GM23338 (cell line): Measurements from ENCODE around the gene PEDS1.

ENCODE experiments used
- CTCF ChIP-seq, 2 experiments: fragments of 200-600 bp in 1 of 2; sonication (generic) in 1 of 2; conservative IDR thresholded peaks; 2 replicates each; pipeline versions ENCODE4 v1.5.1 to v1.6.1; 2016 to 2017; ENCODE audit warnings: antibody characterized with exemption in 2 of 2, low read depth in 2 of 2, mild to moderate bottlenecking in 2 of 2, moderate library complexity in 1 of 2
- EZH2 ChIP-seq: fragments of 200-600 bp; sonication (generic); IDR thresholded peaks from one replicate; pipeline ENCODE4 v1.8.0; 2017; ENCODE audit warnings: antibody characterized with exemption, mild to moderate bottlenecking, low read depth; ENCODE audit not compliant: unreplicated experiment
- JUNB ChIP-seq: IDR thresholded peaks from one replicate; pipeline ENCODE4 v1.6.1; 2016; ENCODE audit warnings: antibody characterized with exemption; ENCODE audit not compliant: unreplicated experiment
- POLR2AphosphoS5 ChIP-seq: IDR thresholded peaks from 2 replicates; pipeline ENCODE4 v1.6.1; 2016; ENCODE audit warnings: antibody characterized with exemption, low read depth

- TF ChIP-seq CTCF (conservative IDR thresholded peaks at IDR 0.05; ENCODE audit: low read depth in 2 of 2) (no peak), JUNB (no peak), EZH2 (no peak), POLR2AphosphoS5 (no peak)
These were observed 37.0 kb downstream of the PEDS1 start for GRCh38 chr20:50116368-50116999.
